Neural progenitor cell (in vitro differentiated cells): ENCODE data around the gene NFIL3. TPM values are rescaled to one million over a fixed set of nuclear protein-coding genes. Genes with fewer than 3 reads are reported as not detected.

Experiments
- DNase-seq: peaks from one replicate; pipeline ENCODE4 v3.0.0-alpha.2; 2016; ENCODE audit warnings: low spot score
- H2AFZ ChIP-seq: fragments of 200-600 bp; sonication (generic); replicated peaks from 2 replicates; pipeline ENCODE4 v1.6.1; 2016; ENCODE audit warnings: antibody characterized with exemption
- H3F3A ChIP-seq: fragments of 200-600 bp; sonication (generic); 2 replicates; pipeline ENCODE4 v1.6.1; 2016; ENCODE audit warnings: antibody characterized with exemption, low read depth
- H3K27ac ChIP-seq: fragments of 200-600 bp; sonication (generic); 2 replicates; pipeline ENCODE4 v1.5.1; 2016; ENCODE audit warnings: mild to moderate bottlenecking
- H3K27me3 ChIP-seq: fragments of 200-600 bp; sonication (generic); 2 replicates; pipeline ENCODE4 v1.6.1; 2016; ENCODE audit warnings: mild to moderate bottlenecking, moderate library complexity
- H3K36me3 ChIP-seq: fragments of 200-600 bp; sonication (generic); 2 replicates; pipeline ENCODE4 v1.5.1; 2016
- H3K4me1 ChIP-seq: fragments of 200-600 bp; sonication (generic); 2 replicates; pipeline ENCODE4 v1.6.1; 2016; ENCODE audit warnings: mixed run types
- H3K4me2 ChIP-seq: fragments of 200-600 bp; sonication (generic); 2 replicates; pipeline ENCODE4 v1.6.1; 2016
- H3K4me3 ChIP-seq: fragments of 200-600 bp; sonication (generic); 2 replicates; pipeline ENCODE4 v1.5.1; 2016
- H3K79me2 ChIP-seq: fragments of 200-600 bp; sonication (generic); 2 replicates; pipeline ENCODE4 v1.6.1; 2016; ENCODE audit warnings: low read depth
- H3K9ac ChIP-seq: fragments of 200-600 bp; sonication (generic); 2 replicates; pipeline ENCODE4 v1.6.1; 2016
- H3K9me3 ChIP-seq: fragments of 200-600 bp; sonication (generic); 2 replicates; pipeline ENCODE4 v1.5.1; 2016; ENCODE audit warnings: low read depth
- H4K20me1 ChIP-seq: fragments of 200-600 bp; sonication (generic); 2 replicates; pipeline ENCODE4 v1.6.1; 2016; ENCODE audit warnings: low read depth
- H3K27ac Mint-ChIP-seq: 3 replicates; pipeline ENCODE4 v1.8.0; 2021; ENCODE audit warnings: mixed read lengths
- H3K27me3 Mint-ChIP-seq: 2 replicates; pipeline ENCODE4 v1.8.0; 2022; ENCODE audit warnings: low read depth, mild to moderate bottlenecking, inconsistent platforms, moderate library complexity, mixed read lengths; ENCODE audit not compliant: insufficient read depth
- H3K36me3 Mint-ChIP-seq: 3 replicates; pipeline ENCODE4 v1.8.0; 2021; ENCODE audit warnings: mixed read lengths
- H3K4me1 Mint-ChIP-seq: 3 replicates; pipeline ENCODE4 v1.8.0; 2021; ENCODE audit warnings: mixed read lengths
- H3K4me3 Mint-ChIP-seq: 3 replicates; pipeline ENCODE4 v1.8.0; 2021; ENCODE audit warnings: mild to moderate bottlenecking, moderate library complexity, mixed read lengths
- H3K9me3 Mint-ChIP-seq: 3 replicates; pipeline ENCODE4 v1.8.0; 2020; ENCODE audit warnings: mixed read lengths
- EZH2 ChIP-seq: fragments of 200-600 bp; sonication (generic); IDR thresholded peaks from 2 replicates; pipeline ENCODE4 v1.6.1; 2017; ENCODE audit warnings: antibody characterized with exemption, mild to moderate bottlenecking, moderate library complexity
- EZH2phosphoT487 ChIP-seq: fragments of 200-600 bp; sonication (generic); IDR thresholded peaks from 2 replicates; pipeline ENCODE4 v1.6.1; 2017; ENCODE audit warnings: antibody characterized with exemption
- total RNA-seq: library from RNA; depleted of rRNA; stranded (reverse); fragments of >200 nt; gene quantifications from 2 replicates; pipeline ENCODE4 v1.2.3, GENCODE V29; 2015; ENCODE audit warnings: low replicate concordance
- TF ChIP-seq, protein P1 (sequence below): fragments of 200-600 bp; sonication (generic); IDR thresholded peaks from 2 replicates; pipeline ENCODE4 v1.5.1; 2017; ENCODE audit warnings: antibody characterized with exemption, mild to moderate bottlenecking

Gene NFIL3
- total RNA-seq, 1 donor from 2014 or later: 22.3 TPM

DNA sequence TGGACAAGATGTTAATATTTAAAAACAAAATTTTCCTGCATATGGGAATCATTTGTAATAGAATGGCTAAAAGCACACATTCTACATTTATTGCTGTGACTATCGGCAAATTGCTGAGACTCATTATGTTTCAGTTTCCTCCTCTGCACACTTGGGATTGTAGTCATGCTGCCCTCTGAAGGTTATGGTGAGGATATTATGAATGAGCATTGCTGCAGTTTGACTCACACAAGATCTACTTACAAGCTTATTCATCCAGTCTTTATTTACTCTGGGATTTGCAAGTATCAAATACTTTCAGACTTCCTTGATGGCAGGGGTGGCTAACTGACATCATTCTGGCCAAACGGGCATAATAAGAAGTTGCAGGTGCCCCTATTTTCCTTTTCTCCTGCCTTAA is 9.5 kb upstream of the NFIL3 start:
- peaks cover 2% of the 10 kb centered on the region for H3K27me3 ChIP-seq
- H3K36me3 ChIP-seq: no peaks in the 10 kb centered on the region
- no peak overlapping the region for H3K4me2 ChIP-seq
- no peaks in the 10 kb centered on the region for H3F3A ChIP-seq
- TF ChIP-seq EZH2: no peak
- no peak for TF ChIP-seq EZH2phosphoT487
- TF ChIP-seq, protein P1, sequence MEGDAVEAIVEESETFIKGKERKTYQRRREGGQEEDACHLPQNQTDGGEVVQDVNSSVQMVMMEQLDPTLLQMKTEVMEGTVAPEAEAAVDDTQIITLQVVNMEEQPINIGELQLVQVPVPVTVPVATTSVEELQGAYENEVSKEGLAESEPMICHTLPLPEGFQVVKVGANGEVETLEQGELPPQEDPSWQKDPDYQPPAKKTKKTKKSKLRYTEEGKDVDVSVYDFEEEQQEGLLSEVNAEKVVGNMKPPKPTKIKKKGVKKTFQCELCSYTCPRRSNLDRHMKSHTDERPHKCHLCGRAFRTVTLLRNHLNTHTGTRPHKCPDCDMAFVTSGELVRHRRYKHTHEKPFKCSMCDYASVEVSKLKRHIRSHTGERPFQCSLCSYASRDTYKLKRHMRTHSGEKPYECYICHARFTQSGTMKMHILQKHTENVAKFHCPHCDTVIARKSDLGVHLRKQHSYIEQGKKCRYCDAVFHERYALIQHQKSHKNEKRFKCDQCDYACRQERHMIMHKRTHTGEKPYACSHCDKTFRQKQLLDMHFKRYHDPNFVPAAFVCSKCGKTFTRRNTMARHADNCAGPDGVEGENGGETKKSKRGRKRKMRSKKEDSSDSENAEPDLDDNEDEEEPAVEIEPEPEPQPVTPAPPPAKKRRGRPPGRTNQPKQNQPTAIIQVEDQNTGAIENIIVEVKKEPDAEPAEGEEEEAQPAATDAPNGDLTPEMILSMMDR: no peak
- H3K4me3 ChIP-seq: no peak overlapping the region
- no peak overlapping the region for H3K27ac Mint-ChIP-seq
- H3K9ac ChIP-seq: no peak overlapping the region
- DNase-seq: no peak
- H3K4me1 Mint-ChIP-seq: no peaks in the 10 kb centered on the region
- H3K9me3 Mint-ChIP-seq: no peaks in the 10 kb centered on the region
- H3K36me3 Mint-ChIP-seq: no peaks in the 10 kb centered on the region
- H3K79me2 ChIP-seq: no peaks in the 10 kb centered on the region
- no peak overlapping the region for H2AFZ ChIP-seq
- peaks cover 5% of the 10 kb centered on the region for H3K27me3 Mint-ChIP-seq
- H3K4me3 Mint-ChIP-seq: no peak overlapping the region
- H3K4me1 ChIP-seq: no peaks in the 10 kb centered on the region
- no peaks in the 10 kb centered on the region for H4K20me1 ChIP-seq
- no peaks in the 10 kb centered on the region for H3K9me3 ChIP-seq
- no peak overlapping the region for H3K27ac ChIP-seq

DNA sequence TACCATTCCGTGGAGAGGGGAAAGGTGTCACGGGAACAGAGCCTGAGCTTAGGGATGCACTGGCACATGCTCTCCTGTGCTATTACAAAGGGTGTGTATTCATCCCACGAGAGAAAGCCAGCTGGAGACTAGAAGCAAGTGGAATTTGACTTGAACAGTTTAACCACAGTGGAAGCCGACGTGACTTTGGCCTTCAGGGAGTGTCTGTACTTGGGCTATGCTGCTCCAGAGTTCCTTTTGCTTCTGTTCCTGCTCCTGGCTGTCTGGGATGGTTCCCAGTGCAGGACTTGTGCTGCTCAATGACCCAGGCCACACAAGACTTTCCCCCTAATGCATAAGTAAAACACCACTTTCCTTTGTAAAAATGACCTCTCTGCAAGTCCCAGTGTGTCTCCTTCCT is 7.9 kb upstream of the NFIL3 start:
- TF ChIP-seq, protein P1: no peak
- TF ChIP-seq EZH2phosphoT487 (no peak), EZH2 (no peak)
- Histone ChIP-seq H3K9me3 (no peaks in the 10 kb centered on the region), H3K4me1 (no peaks in the 10 kb centered on the region), H3K27ac (no peak overlapping the region), H4K20me1 (no peaks in the 10 kb centered on the region), H3K27me3 (peaks cover 2% of the 10 kb centered on the region), H3K79me2 (no peaks in the 10 kb centered on the region), H3K4me3 (no peak overlapping the region), H3F3A (no peaks in the 10 kb centered on the region), H3K36me3 (no peaks in the 10 kb centered on the region), H3K4me2 (no peak overlapping the region), H3K9ac (no peak overlapping the region), H2AFZ (no peak overlapping the region)
- peaks cover 8% of the 10 kb centered on the region for H3K27me3 Mint-ChIP-seq
- no peak overlapping the region for H3K27ac Mint-ChIP-seq
- H3K4me1 Mint-ChIP-seq: no peaks in the 10 kb centered on the region
- no peak overlapping the region for H3K4me3 Mint-ChIP-seq
- no peaks in the 10 kb centered on the region for H3K36me3 Mint-ChIP-seq
- H3K9me3 Mint-ChIP-seq: no peaks in the 10 kb centered on the region
- no peak for DNase-seq

DNA sequence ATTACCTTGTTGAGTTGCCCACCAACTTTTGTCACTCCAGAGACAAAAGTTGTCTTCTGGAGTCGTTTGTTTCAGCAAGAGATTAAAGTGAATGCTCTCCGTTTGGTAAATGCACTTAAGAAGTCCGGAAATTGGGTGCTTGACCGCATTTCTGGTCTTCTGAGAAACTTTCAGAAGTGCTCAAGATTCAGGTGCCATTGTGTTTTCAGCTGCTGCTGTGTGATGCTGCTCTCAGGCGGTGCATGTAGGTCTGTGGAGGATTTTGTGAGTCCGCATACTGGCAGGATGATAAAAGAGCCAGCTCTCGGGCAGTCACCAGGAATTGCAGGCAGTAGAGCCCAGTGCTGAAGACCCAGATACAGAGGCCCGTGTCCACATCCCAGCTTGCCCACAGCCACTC is 5.9 kb upstream of the NFIL3 start:
- H3K27me3 ChIP-seq: peaks cover 22% of the 10 kb centered on the region
- no peaks in the 10 kb centered on the region for H3K9me3 Mint-ChIP-seq
- no peaks in the 10 kb centered on the region for H3K36me3 ChIP-seq
- H3K4me1 ChIP-seq: no peaks in the 10 kb centered on the region
- no peak overlapping the region for H3K27ac Mint-ChIP-seq
- no peak overlapping the region for H3K4me3 ChIP-seq
- H3K9me3 ChIP-seq: no peaks in the 10 kb centered on the region
- H3F3A ChIP-seq: no peaks in the 10 kb centered on the region
- H3K4me3 Mint-ChIP-seq: no peak overlapping the region
- DNase-seq: no peak
- no peaks in the 10 kb centered on the region for H4K20me1 ChIP-seq
- no peak overlapping the region for H2AFZ ChIP-seq
- peaks cover 8% of the 10 kb centered on the region for H3K4me1 Mint-ChIP-seq
- no peak overlapping the region for H3K4me2 ChIP-seq
- no peaks in the 10 kb centered on the region for H3K36me3 Mint-ChIP-seq
- TF ChIP-seq EZH2 (no peak), EZH2phosphoT487 (no peak)
- TF ChIP-seq, protein P1: no peak
- H3K27ac ChIP-seq: no peak overlapping the region
- H3K27me3 Mint-ChIP-seq: peaks cover 28% of the 10 kb centered on the region
- H3K79me2 ChIP-seq: no peaks in the 10 kb centered on the region
- no peak overlapping the region for H3K9ac ChIP-seq
